ENCODE results near the gene YBEY. TPM values are rescaled to one million over a fixed set of nuclear protein-coding genes. Genes with fewer than 3 reads are reported as not detected.

YBEY gene
- total and polyA plus RNA-seq, 2 experiments from 2014 or later, result 16.4 to 19.1 TPM

DNA sequence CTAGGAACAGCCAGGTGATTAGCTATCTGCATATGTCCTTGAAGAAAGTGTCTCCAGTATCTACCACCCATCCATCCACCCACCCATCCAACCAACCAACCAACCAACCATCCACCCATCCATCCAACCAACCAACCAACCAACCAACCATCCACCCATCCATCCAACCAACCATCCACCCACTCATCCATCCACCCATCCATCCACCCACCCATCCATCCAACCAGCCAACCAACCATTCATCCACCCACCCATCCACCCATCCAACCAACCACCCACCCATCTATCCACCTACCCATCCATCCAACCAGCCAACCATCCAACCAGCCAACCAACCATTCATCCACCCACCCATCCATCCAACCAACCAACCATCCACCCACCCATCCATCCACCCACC, 25.4 kb downstream of the YBEY start:
- 0 out of 2 replicates have a peak, but pooled peaks cover 3% of the 10 kb centered on the region for H3K4me1 ChIP-seq (ENCODE audit: insufficient read depth)
- H3K27ac ChIP-seq, result no peak overlapping the region
- H3K36me3 ChIP-seq (ENCODE audit: low read depth), result no peaks in the 10 kb centered on the region
- no peak overlapping the region for H2AFZ ChIP-seq
- no peak overlapping the region for H3K4me3 ChIP-seq
- TF ChIP-seq EZH2phosphoT487 (IDR thresholded peaks at IDR 0.05; ENCODE audit: insufficient read depth, low read depth), result no peak
- TF ChIP-seq EZH2 (IDR thresholded peaks at IDR 0.05; ENCODE audit: insufficient read depth, poor library complexity, severe bottlenecking), result no peak
- no peak overlapping the region for H3K4me2 ChIP-seq (ENCODE audit: unreplicated experiment)
- no peaks in the 10 kb centered on the region for H3K27me3 ChIP-seq (replicated peaks; ENCODE audit: insufficient read depth)
- H3K79me2 ChIP-seq (ENCODE audit: insufficient read depth), result no peaks in the 10 kb centered on the region
- in situ Hi-C loops (cut with MboI), result no loop called here
- H4K20me1 ChIP-seq (ENCODE audit: insufficient read depth), result no peaks in the 10 kb centered on the region
- no peaks in the 10 kb centered on the region for H3K9me2 ChIP-seq (ENCODE audit: insufficient read depth)
- DNase-seq, result no peak
- no peaks in the 10 kb centered on the region for H3K9me3 ChIP-seq (ENCODE audit: low read depth)
- no peak overlapping the region for H3K9ac ChIP-seq
- peaks cover 8% of the 10 kb centered on the region for H3F3A ChIP-seq (ENCODE audit: insufficient read depth)

DNA sequence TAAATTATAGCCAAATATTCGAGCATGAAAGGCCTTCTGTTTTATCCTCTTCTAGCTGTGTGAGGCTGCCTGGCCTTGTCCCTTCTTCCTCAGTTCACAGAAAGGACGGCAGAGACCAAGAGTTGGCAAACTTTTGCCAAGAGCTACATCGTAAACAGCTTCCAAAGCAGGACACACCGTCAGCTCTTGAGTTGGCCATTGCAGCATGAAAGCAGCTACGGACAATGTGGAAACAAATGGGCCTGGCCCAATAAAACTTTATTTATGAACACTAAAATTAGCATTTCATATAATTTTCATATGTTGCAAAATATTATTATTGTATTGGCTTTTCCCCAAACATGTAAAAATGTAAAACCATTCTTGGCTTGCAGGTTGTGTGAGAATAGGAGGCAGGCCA, 26.8 kb downstream of the YBEY start:
- H3K9me2 ChIP-seq (ENCODE audit: insufficient read depth), result no peaks in the 10 kb centered on the region
- 78 to 85% methylated on average over 5 of the region's 5 CpGs for WGBS, 2 experiments (ENCODE audit: low coverage in 1 of 2, low lambda C conversion rate in 2 of 2, missing lambda C conversion rate in 2 of 2)
- no peaks in the 10 kb centered on the region for H3K36me3 ChIP-seq (ENCODE audit: low read depth)
- no peak overlapping the region for H3K9ac ChIP-seq
- H3K79me2 ChIP-seq (ENCODE audit: insufficient read depth), result no peaks in the 10 kb centered on the region
- H3K4me3 ChIP-seq, result no peak overlapping the region
- H3K9me3 ChIP-seq (ENCODE audit: low read depth), result no peaks in the 10 kb centered on the region
- no peak overlapping the region for H3K27ac ChIP-seq
- in situ Hi-C loops (cut with MboI), result no loop called here
- H3K4me1 ChIP-seq (ENCODE audit: insufficient read depth), result 0 out of 2 replicates have a peak, but pooled peaks cover under 1% of the 10 kb centered on the region
- no peaks in the 10 kb centered on the region for H4K20me1 ChIP-seq (ENCODE audit: insufficient read depth)
- H3K27me3 ChIP-seq (replicated peaks; ENCODE audit: insufficient read depth), result no peaks in the 10 kb centered on the region
- TF ChIP-seq EZH2phosphoT487 (IDR thresholded peaks at IDR 0.05; ENCODE audit: insufficient read depth, low read depth) (no peak), EZH2 (IDR thresholded peaks at IDR 0.05; ENCODE audit: insufficient read depth, poor library complexity, severe bottlenecking) (no peak)
- peaks cover 6% of the 10 kb centered on the region for H3F3A ChIP-seq (ENCODE audit: insufficient read depth)
- no peak for DNase-seq
- H3K4me2 ChIP-seq (ENCODE audit: unreplicated experiment), result no peak overlapping the region
- H2AFZ ChIP-seq, result no peak overlapping the region

DNA sequence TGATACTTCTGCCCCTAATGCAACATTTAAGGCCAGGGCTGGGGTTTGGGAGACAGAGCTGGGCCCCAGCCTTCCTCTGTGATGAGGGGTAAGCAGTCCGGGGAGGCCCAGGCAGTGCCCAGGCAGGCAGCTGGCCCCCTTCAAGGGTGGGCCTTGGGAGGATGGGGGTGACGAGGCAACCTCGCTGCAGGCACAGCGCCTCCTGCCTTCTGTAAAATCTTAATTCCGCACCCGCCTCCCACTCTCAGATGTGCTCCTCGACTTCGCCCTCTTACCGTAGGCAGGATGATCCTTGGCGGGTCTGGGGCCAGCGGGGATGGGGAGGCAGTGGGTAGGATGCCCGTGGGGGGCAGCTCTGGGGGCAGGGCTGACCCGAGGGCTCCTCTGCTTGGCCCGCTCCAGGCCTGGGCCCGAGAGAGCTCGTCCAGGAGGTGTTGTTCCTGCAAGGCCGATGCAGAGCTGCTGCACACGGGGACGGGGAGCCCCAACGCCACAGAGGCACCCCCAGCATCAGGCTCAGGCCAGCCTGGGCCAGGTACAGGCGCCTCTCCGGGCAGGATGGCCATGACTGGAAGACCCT, 28.4 kb downstream of the YBEY start:
- Histone ChIP-seq H3K36me3 (ENCODE audit: low read depth) (no peaks in the 10 kb centered on the region), H3K79me2 (ENCODE audit: insufficient read depth) (peaks cover 5% of the 10 kb centered on the region; the same call in 1 of the 2 replicates), H3K9me3 (ENCODE audit: low read depth) (no peaks in the 10 kb centered on the region), H3K4me2 (ENCODE audit: unreplicated experiment) (no peak overlapping the region), H2AFZ (no peak overlapping the region), H3K27ac (no peak overlapping the region), H3F3A (ENCODE audit: insufficient read depth) (no peaks in the 10 kb centered on the region), H3K4me1 (ENCODE audit: insufficient read depth) (no peaks in the 10 kb centered on the region), H3K27me3 (replicated peaks; ENCODE audit: insufficient read depth) (no peaks in the 10 kb centered on the region), H4K20me1 (ENCODE audit: insufficient read depth) (no peaks in the 10 kb centered on the region), H3K9ac (no peak overlapping the region), H3K9me2 (ENCODE audit: insufficient read depth) (no peaks in the 10 kb centered on the region), H3K4me3 (no peak overlapping the region)
- DNase-seq, result no peak
- TF ChIP-seq EZH2 (IDR thresholded peaks at IDR 0.05; ENCODE audit: insufficient read depth, poor library complexity, severe bottlenecking), result no peak
- TF ChIP-seq EZH2phosphoT487 (IDR thresholded peaks at IDR 0.05; ENCODE audit: insufficient read depth, low read depth), result no peak
- in situ Hi-C loops (cut with MboI), result no loop called here
- WGBS, 2 experiments (ENCODE audit: low coverage in 1 of 2, low lambda C conversion rate in 2 of 2, missing lambda C conversion rate in 2 of 2), result 88 to 93% methylated on average over 20 to 22 of the region's 22 CpGs

- H3K9ac ChIP-seq, result no peak overlapping the region
- no peak overlapping the region for H3K27ac ChIP-seq
- WGBS, 2 experiments (ENCODE audit: low coverage in 1 of 2, low lambda C conversion rate in 2 of 2, missing lambda C conversion rate in 2 of 2), result 85 to 88% methylated on average over 14 of the region's 14 CpGs
Observed at GRCh38 chr21:46316708-46317324, 30.7 kb downstream of the YBEY start.

More at GRCh38 chr21:46316708-46317324, 30.7 kb downstream of the YBEY start:
- no peak for TF ChIP-seq EZH2phosphoT487 (IDR thresholded peaks at IDR 0.05; ENCODE audit: insufficient read depth, low read depth)
- TF ChIP-seq EZH2 (IDR thresholded peaks at IDR 0.05; ENCODE audit: insufficient read depth, poor library complexity, severe bottlenecking), result no peak
- DNase-seq, result no peak
- Histone ChIP-seq H3K27me3 (replicated peaks; ENCODE audit: insufficient read depth) (no peaks in the 10 kb centered on the region), H3K4me2 (ENCODE audit: unreplicated experiment) (no peak overlapping the region), H3F3A (ENCODE audit: insufficient read depth) (no peaks in the 10 kb centered on the region), H3K9me3 (ENCODE audit: low read depth) (no peaks in the 10 kb centered on the region), H3K36me3 (ENCODE audit: low read depth) (no peaks in the 10 kb centered on the region), H3K9me2 (ENCODE audit: insufficient read depth) (no peaks in the 10 kb centered on the region), H3K4me3 (no peak overlapping the region), H2AFZ (no peak overlapping the region), H3K4me1 (ENCODE audit: insufficient read depth) (peaks cover 2% of the 10 kb centered on the region; the same call in 1 of the 2 replicates), H4K20me1 (ENCODE audit: insufficient read depth) (no peaks in the 10 kb centered on the region), H3K79me2 (ENCODE audit: insufficient read depth) (peaks cover 25% of the 10 kb centered on the region)
- in situ Hi-C loops (cut with MboI), result no loop called here

All from GM23248 (cell line).